ENCODE data around the gene YRDC.
"Not testable (repeated sequence)": the region's sequence is repeated elsewhere in the genome, so short reads cannot be mapped to it uniquely, and the experiment has no call there.

Gene YRDC

GRCh38 chr1:37771440-37771839, 36.6 kb downstream of the YRDC start:
- not testable (repeated sequence) for DNase-seq (ENCODE audit: low spot score)

GRCh38 chr1:37767488-37767887, 40.5 kb downstream of the YRDC start:
- DNase-seq (ENCODE audit: low spot score) = no peak

- no peak for DNase-seq (ENCODE audit: low spot score)
Measured at GRCh38 chr1:37765916-37766664, 41.9 kb downstream of the YRDC start.

GRCh38 chr1:37764888-37765441, 43.0 kb downstream of the YRDC start, which contains the start of gene EPHA10:
EPHA10 (minus strand) TSS chr1:37765120; CDS start chr1:37765066, 54 bp downstream.
- no peak for DNase-seq (ENCODE audit: low spot score)

GRCh38 chr1:37764414-37764825, 43.6 kb downstream of the YRDC start:
- DNase-seq (ENCODE audit: low spot score) = peak; percentile 4

GRCh38 chr1:37763791-37764413, 44.1 kb downstream of the YRDC start:
- no peak for DNase-seq (ENCODE audit: low spot score)

- DNase-seq (ENCODE audit: low spot score) = no peak
Measured at GRCh38 chr1:37762516-37762915, 45.5 kb downstream of the YRDC start.

- no peak for DNase-seq (ENCODE audit: low spot score)
Measured at GRCh38 chr1:37761416-37762095, 46.5 kb downstream of the YRDC start.

GRCh38 chr1:37759451-37759850, 48.6 kb downstream of the YRDC start:
- DNase-seq (ENCODE audit: low spot score) = no peak

GRCh38 chr1:37755951-37756560, 52.0 kb downstream of the YRDC start:
- DNase-seq (ENCODE audit: low spot score) = no peak

- no peak for DNase-seq (ENCODE audit: low spot score)
Measured at GRCh38 chr1:37755290-37755689, 52.7 kb downstream of the YRDC start.

GRCh38 chr1:37753473-37754321, 54.3 kb downstream of the YRDC start:
- no peak for DNase-seq (ENCODE audit: low spot score)
